Aorta (tissue), 5 donors: ENCODE data around the gene KCNJ5. TPM values are rescaled to one million over a fixed set of nuclear protein-coding genes. Genes with fewer than 3 reads are reported as not detected.

Source experiments
- ATAC-seq: fragments of 200-7000 bp; cut with Tn5 transposase; one replicate; pipeline ENCODE4 v1.9.1; 2022; ENCODE audit warnings: moderate library complexity; ENCODE audit not compliant: low FRiP score
- DNase-seq, 2 donors: peaks; one replicate each; pipeline ENCODE4 v3.0.0-alpha.2; 2020
- H3K27ac ChIP-seq, 2 donors: one replicate each; pipeline ENCODE4 v1.5.1; 2013; ENCODE audit warnings: low read length in 2 of 2, mild to moderate bottlenecking in 2 of 2, moderate library complexity in 2 of 2, control low read depth in 1 of 2, inconsistent platforms in 1 of 2, low read depth in 1 of 2
- H3K27me3 ChIP-seq, 2 donors: one replicate each; pipeline ENCODE4 v1.6.1; 2013; ENCODE audit warnings: control low read depth in 1 of 2, low read length in 1 of 2, mild to moderate bottlenecking in 1 of 2, moderate library complexity in 1 of 2; ENCODE audit not compliant: insufficient read depth in 2 of 2, control insufficient read depth in 1 of 2
- H3K36me3 ChIP-seq, 2 donors: one replicate each; pipeline ENCODE4 v1.6.1; 2013; ENCODE audit warnings: control low read depth in 1 of 2, low read length in 1 of 2, mild to moderate bottlenecking in 1 of 2; ENCODE audit not compliant: insufficient read depth in 2 of 2, control insufficient read depth in 1 of 2
- H3K4me1 ChIP-seq, 2 donors: one replicate each; pipeline ENCODE4 v1.6.1; 2013; ENCODE audit warnings: low read length in 2 of 2, control low read depth in 1 of 2, mild to moderate bottlenecking in 1 of 2, moderate library complexity in 1 of 2; ENCODE audit not compliant: insufficient read depth in 2 of 2, control insufficient read depth in 1 of 2
- H3K4me3 ChIP-seq, 2 donors: one replicate each; pipeline ENCODE4 v1.5.1; 2013; ENCODE audit warnings: low read length in 2 of 2, control low read depth in 1 of 2, mild to moderate bottlenecking in 1 of 2
- H3K9me3 ChIP-seq: one replicate; pipeline ENCODE4 v1.6.1; 2013; ENCODE audit warnings: mild to moderate bottlenecking, low read length; ENCODE audit not compliant: control insufficient read depth
- WGBS, 2 donors: extraction: QIAGEN DNeasy Blood & Tissue Kit; methylation state at CpG; one replicate each; pipeline ENCODE4 v1.1.7; 2013; 5-methylcytosine and 5-hydroxymethylcytosine counted together
- intact Hi-C, 2 donors: fragments of 100-400 bp; cut with DNase I; formaldehyde crosslinking; loops; one replicate each; pipeline versions ENCODE4 v1.14.2 to v1.15.0; 2022
- polyA plus RNA-seq, 2 donors: library from polyadenylated mRNA; stranded (reverse); fragments of 200-250 nt; gene quantifications; one replicate each; pipeline ENCODE4 v1.2.3, GENCODE V29; 2013
- total RNA-seq, 2 donors: library from RNA; stranded (reverse); fragmentation: NEBNext Ultra II Directional; extraction: Animal tissue kit (Norgen Biotek cat#: 25700); gene quantifications; one replicate each; pipeline ENCODE4 v1.2.1, GENCODE V29; 2021
- donor health status: healthy with polysubstance abuse.
- donor health status: Bipolar disorder and iron deficiency.
- donor health status: DM: no; HTN: no; CAD: no.
- donor health status: DM: no; HTN: no; CAD: no.
- donor health status: DM: yes; HTN: yes; CAD: no.

KCNJ5 gene
- total and polyA plus RNA-seq, 4 donors: 0.31 to 3.5 (median 1.8) TPM

GRCh38 chr11:128898580-128899344, 7.6 kb downstream of the KCNJ5 start:
- ATAC-seq (no peak), DNase-seq (no peak)
- H3K4me3 ChIP-seq: no peak overlapping the region
- no peak overlapping the region for H3K27ac ChIP-seq
- 92 to 93% methylated on average over 13 of the region's 13 CpGs for WGBS, 2 donors
- H3K27me3 ChIP-seq: no peaks in the 10 kb centered on the region
- no peaks in the 10 kb centered on the region for H3K9me3 ChIP-seq
- peaks cover 0 to 4% of the 10 kb centered on the region in 2 donors for H3K4me1 ChIP-seq
- intact Hi-C loops: no loop called here
- H3K36me3 ChIP-seq: no peaks in the 10 kb centered on the region

GRCh38 chr11:128900468-128900867, 9.3 kb downstream of the KCNJ5 start:
- no peaks in the 10 kb centered on the region for H3K9me3 ChIP-seq
- DNase-seq (peak in 1 of 2 donors; percentile 36), ATAC-seq (no peak)
- no peak overlapping the region for H3K27ac ChIP-seq
- H3K4me1 ChIP-seq: no peaks in the 10 kb centered on the region
- H3K36me3 ChIP-seq: no peaks in the 10 kb centered on the region
- intact Hi-C loops: no loop called here
- 19% methylated on average over 4 of the region's 4 CpGs for WGBS, 2 donors
- no peak overlapping the region for H3K4me3 ChIP-seq
- H3K27me3 ChIP-seq: no peaks in the 10 kb centered on the region

DNA sequence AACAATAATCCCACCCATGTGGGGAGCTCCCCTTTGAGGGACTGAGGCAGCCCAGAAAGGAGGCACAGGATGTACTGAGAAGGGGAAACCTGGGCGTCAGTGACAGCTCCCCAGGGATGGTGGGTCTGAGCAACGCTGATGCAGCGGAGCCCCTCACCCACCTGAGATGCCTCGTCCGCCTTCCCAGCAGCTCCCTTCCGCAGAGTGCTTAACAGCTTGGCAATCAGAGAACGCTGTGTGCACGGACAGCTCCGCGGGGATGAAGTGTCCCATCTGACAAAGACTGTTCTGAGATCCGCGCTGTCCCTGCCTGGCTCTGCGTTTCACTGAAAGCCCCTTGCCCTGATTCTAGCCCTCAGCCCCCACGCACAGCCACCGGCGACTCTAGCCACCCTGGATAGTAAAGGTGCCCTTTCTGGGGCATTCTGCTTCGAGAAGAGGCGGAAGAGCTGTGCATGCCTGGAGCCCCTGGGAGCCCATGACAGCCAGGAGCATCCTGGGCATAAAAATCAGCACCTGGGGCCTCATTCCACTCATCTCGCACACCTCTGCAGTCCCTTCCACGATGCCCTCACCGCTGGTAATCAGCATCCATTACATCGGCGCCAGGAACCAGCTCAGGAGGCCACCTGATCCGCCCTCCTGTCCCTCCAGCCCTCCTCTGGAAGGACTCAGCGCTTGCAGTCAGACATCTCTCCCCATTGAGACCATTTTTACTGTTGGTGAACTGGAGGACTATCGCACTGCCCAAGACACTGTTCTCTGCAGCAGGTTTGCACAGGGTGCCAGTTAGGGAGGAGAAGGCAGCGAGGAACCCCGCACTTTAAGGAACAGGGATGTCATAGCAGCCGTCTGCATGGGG, 10.7 kb downstream of the KCNJ5 start:
- intact Hi-C loops: no loop called here
- H3K4me1 ChIP-seq: no peaks in the 10 kb centered on the region
- ATAC-seq (no peak), DNase-seq (peak in 1 of 2 donors; percentile 29)
- 86 to 93% methylated on average over 29 of the region's 29 CpGs for WGBS, 2 donors
- H3K9me3 ChIP-seq: no peaks in the 10 kb centered on the region
- no peak overlapping the region for H3K4me3 ChIP-seq
- no peaks in the 10 kb centered on the region for H3K27me3 ChIP-seq
- H3K27ac ChIP-seq: no peak overlapping the region
- H3K36me3 ChIP-seq: no peaks in the 10 kb centered on the region

- Histone ChIP-seq H3K4me3 (no peak overlapping the region), H3K9me3 (no peaks in the 10 kb centered on the region), H3K27me3 (no peaks in the 10 kb centered on the region), H3K27ac (no peak overlapping the region), H3K36me3 (no peaks in the 10 kb centered on the region), H3K4me1 (no peaks in the 10 kb centered on the region)
- DNase-seq (peak in 1 of 2 donors; percentile 34), ATAC-seq (no peak)
- intact Hi-C loops: no loop called here
- 91 to 94% methylated on average over 10 of the region's 10 CpGs for WGBS, 2 donors
Observed at GRCh38 chr11:128902515-128903066, 11.4 kb downstream of the KCNJ5 start.

DNA sequence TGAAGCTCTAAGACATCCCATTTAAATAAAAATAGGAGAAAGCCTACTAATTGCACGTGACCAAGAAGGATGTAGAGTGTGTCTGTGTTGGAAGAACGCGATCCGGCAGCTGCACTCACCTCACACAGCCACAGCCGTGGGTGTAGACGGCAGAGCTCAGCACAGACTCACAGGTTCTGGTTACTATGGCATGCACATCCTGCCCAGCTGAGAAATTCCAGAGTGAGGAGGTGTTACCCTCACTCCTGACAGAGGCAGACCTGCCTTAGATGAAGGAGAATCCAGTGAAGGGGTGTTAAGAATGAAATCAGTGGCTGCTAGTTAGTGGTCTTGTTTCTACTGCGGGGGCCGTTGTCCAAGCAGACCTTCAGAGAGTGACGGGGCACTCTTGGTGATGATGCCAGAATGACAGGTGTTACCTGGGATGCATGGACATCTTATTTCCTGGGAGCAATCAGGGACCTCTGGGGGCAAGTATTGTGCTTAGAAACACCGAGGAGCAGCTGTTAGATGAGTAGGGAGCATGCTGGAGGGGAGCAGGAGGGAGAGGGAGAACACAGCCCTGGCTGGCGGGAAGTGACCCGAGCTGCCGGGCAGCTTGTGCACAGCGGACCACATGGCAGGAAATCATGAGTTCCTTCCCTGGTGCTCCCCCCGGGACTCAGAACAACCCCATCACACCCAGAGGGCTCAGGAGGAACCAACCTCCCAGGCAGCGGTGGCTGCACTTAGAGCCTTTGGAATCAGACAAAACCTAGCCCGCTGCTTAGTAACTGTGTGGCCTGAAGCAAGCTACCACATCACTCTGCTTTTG, 12.3 kb downstream of the KCNJ5 start:
- intact Hi-C loops: no loop called here
- DNase-seq (peak in 1 of 2 donors; percentile 86), ATAC-seq (no peak)
- Histone ChIP-seq H3K4me1 (no peaks in the 10 kb centered on the region), H3K9me3 (no peaks in the 10 kb centered on the region), H3K27ac (no peak overlapping the region), H3K4me3 (no peak overlapping the region), H3K27me3 (no peaks in the 10 kb centered on the region), H3K36me3 (no peaks in the 10 kb centered on the region)
- 90 to 92% methylated on average over 17 of the region's 17 CpGs for WGBS, 2 donors

GRCh38 chr11:128904303-128904655, 13.1 kb downstream of the KCNJ5 start:
- no peaks in the 10 kb centered on the region for H3K27me3 ChIP-seq
- no peak for ATAC-seq
- no peak for DNase-seq
- no peaks in the 10 kb centered on the region for H3K36me3 ChIP-seq
- no peaks in the 10 kb centered on the region for H3K4me1 ChIP-seq
- H3K4me3 ChIP-seq: no peak overlapping the region
- intact Hi-C loops: no loop called here
- no peak overlapping the region for H3K27ac ChIP-seq
- no peaks in the 10 kb centered on the region for H3K9me3 ChIP-seq
- WGBS, 2 donors: 85 to 93% methylated on average over 14 of the region's 14 CpGs

DNA sequence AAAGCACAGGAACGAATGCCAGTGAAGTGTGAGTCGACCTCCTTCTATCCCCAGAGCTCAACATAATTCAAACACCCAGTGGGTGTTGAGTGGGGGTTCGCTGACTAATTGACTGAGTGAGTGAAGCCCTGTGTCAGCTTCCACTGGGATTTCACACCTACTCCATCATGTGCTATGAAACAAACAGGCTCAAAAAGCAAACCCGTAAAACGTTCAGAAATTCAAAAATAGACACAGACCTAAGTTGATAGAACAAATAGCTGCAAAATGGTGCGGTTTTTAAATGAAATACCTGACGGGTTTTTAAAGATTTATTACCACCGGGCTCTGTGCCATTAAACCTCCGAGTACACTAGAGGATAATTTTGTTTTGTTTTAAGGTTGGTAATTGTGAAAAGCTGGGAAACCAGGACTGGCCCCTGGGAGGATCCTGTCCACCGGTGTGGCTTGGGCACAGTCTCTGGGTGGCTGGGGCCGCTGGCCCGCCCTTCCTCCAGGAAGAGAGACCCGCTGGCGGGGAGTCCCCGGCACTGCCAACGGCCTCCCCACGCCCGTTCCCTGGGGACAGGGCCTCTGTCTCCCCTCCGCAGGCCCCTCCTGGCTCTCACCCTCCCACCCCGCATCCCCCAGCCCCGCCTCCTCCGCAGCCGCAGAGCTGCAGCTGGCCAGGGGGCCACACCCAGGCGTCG, 13.6 kb downstream of the KCNJ5 start:
- ATAC-seq (peak; percentile 62), DNase-seq (peak in 1 of 2 donors; percentile 75)
- H3K36me3 ChIP-seq: no peaks in the 10 kb centered on the region
- no peak overlapping the region for H3K27ac ChIP-seq
- H3K4me1 ChIP-seq: no peaks in the 10 kb centered on the region
- 5 to 6% methylated on average over 23 to 25 of the region's 25 CpGs for WGBS, 2 donors
- H3K4me3 ChIP-seq: peak overlapping the region; percentile 56 to 97
- no peaks in the 10 kb centered on the region for H3K27me3 ChIP-seq
- intact Hi-C loops: no loop called here
- H3K9me3 ChIP-seq: no peaks in the 10 kb centered on the region
